ENCODE data around the gene CBX4. TPM values are rescaled to one million over a fixed set of nuclear protein-coding genes. Genes with fewer than 3 reads are reported as not detected.

Gene CBX4
- polyA plus RNA-seq, 1 donor = 10.0 TPM

- no peak for DNase-seq (ENCODE audit: low read depth)
Measured at GRCh38 chr17:79829004-79829403, 10.2 kb downstream of the CBX4 start.

DNA sequence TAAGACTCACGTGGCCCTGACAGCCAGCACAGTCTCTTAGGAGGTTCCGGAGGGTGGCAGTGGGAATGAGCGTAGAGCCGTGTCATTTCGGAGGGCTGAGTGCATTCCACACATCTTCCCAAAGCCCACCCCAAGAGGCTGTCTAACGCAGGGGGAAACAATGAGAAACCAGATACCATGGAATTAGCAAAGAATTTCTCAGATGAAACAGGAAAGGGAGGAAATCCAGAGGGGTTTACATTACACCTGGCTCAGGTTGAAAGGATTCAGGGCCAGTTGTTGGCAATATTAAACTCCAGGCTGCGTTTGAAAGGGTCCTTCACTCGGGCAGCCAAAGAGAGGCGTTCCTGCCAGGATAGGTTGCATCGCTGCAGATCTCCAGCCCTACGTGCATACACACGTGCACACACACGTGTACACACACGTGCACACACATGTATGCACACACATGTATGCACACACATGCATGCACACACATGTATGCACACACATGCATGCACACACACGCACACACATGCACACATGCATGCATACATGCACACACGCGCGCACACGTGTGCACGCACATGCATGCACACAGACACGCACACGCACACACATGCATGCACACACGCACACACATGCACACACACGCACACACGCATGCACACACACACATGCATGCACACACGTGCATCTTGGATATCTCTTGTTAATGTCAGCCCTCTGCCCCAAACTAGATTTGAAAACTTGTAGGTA, 12.2 kb downstream of the CBX4 start:
- no peak for DNase-seq (ENCODE audit: low read depth)

- DNase-seq (ENCODE audit: low read depth) = no peak
Measured at GRCh38 chr17:79826204-79826680, 13.0 kb downstream of the CBX4 start.

DNA sequence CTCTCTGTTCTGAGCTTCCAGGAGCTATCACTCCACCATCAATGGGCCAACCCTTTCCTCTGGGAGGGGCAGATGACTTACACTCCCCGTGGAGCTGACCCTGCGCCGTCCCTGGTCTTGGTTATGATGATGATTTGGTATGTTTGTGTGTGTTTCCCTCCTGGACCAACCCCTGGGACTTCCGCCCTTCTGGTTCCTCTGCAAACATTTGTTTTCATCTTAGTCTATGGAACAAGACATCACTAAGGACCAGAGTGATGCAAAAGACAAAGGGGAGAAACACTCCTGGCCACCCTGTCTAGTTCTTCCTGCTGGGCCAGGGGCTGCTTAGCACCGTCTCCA, 13.7 kb downstream of the CBX4 start:
- no peak for DNase-seq (ENCODE audit: low read depth)

DNA sequence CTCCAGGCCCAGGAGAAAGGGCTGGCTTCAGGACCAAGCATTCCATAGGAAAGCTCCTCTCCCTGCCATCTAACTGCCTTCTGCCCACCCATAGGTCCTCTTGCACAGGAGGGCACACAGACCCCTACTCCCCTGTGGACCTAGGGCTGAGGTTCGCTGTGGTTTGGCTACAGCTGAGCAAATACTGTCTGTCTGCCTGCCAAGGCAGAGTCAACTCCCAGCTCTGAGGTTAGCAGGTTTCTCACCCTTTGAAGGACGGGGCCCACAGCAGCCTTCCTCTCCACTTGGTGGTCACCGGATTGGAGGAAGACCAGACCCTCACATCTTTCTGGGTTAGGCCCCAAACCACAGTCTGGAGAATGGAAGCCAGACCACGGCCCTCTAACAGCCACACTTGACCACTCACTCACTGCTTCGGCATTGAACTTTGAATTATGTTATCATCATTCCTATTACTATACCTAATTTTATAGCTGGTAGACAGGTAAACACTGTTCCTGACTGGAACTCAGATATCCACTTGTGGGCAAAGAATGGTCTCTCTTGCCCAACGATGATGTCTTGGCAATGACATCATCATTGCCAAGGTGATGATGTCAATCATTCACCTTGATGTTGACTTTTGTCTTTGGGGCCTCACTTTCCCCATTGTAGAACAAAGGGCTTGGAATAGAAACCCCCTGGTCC, 14.2 kb downstream of the CBX4 start:
- DNase-seq (ENCODE audit: low read depth) = no peak

GRCh38 chr17:79824234-79824633, 15.0 kb downstream of the CBX4 start:
- no peak for DNase-seq (ENCODE audit: low read depth)

GRCh38 chr17:79822583-79823124, 16.6 kb downstream of the CBX4 start:
- no peak for DNase-seq (ENCODE audit: low read depth)

GRCh38 chr17:79821331-79822095, 17.7 kb downstream of the CBX4 start:
- DNase-seq (ENCODE audit: low read depth) = no peak

DNA sequence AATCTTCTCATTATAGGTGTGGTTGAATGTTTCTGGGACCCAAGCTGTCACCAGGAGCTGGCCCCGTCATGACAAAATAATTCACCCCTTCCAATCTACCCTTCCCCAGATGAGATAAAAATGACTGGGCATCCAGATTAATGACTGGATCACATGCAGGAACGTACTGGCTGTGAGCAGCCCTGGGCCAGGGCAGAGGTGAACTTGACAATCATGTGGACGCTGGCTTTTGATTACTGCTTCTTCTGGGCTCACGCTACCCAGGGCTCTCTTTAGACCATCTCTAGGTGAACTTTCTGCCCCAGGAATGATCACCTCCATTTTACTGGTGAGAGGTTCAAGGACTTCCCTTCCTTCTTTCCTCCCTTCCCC, 18.3 kb downstream of the CBX4 start:
- DNase-seq (ENCODE audit: low read depth) = no peak

DNA sequence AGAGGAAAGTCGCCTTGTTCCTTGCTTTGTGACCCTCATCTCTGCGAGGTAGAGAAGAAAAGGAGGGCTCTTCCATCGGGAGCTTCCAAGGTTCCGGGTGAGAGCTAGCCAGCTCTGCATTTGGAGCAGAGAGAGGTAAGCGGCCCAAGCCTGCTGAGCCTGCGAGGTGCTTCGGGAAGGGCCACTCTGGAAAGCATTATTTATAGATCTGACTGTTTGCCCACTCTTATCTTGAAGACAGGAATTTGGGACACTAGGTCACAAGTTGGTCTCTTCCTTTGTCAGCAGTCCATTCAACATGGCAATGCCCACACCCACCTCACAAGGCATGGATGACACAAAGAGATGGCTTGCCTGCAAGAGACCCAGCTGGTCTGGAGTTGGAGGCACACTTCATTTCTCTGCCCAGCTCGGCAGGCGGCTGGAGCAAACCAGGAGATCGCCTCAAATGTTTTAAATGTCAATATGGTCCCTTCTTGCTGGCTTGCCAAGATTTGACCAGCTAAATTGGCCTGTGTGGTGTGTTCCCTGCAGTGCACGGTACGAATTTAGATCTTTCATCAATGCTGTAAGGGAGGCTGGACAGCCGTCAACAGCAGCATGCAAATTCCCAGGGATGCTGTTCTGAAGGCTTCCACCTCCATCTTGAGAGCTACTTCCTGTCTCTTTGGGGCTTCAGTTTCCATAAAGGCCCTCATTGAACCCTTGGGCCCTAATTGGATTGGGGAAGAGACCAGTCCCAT, 19.5 kb downstream of the CBX4 start:
- DNase-seq (ENCODE audit: low read depth) = no peak

DNA sequence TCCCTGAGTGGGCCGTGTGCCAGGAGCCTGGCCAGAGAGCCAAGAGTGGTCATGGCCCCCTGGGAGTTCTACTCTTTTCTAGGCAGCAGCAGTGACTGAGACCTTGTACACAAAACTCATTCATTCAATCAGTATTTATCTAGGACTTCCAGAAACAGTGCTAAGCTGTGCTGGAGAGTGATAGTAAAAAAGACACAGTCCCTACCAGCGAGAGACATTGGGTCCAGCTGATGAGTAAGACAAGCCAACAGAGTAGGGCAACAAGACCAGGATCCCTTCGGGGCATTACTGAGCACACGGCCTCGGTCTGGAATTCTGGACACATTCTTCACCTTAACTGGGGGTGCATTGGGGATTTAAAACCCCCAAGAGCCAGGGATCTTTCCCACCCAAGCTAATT, 20.2 kb downstream of the CBX4 start:
- DNase-seq (ENCODE audit: low read depth) = no peak

GRCh38 chr17:79818026-79818758, 21.0 kb downstream of the CBX4 start:
- no peak for DNase-seq (ENCODE audit: low read depth)

DNA sequence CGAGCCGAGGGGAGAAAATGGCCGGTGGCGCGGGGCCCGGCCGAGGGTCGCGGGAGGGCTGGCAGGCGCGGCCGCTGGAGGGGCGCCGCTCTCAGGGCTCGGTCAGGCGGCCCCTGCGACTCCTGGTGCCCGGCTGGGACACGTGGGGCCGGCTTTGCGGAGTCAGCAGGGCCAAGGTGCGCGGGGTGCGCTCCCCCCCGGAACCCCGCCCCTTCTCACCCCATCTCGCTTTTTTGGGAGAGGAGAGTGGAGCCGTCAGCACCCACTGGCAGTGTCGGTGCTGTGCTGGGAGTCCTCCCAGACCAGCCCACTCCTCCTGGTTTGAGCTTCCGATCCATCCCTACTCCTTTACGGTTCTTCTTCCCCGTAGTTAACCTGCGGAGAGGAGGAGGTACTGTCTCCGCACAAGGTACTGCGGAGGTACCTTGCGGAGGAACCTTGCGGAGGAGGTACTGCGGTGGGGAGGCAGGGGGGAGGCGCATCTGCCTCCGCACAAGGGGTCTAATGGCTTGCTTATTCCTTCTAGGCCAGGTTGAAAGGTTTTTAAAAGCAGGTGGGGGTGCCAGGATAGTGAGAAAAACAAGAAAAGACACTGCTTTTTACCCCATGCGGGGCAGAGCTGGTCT, 23.3 kb downstream of the CBX4 start:
- DNase-seq (ENCODE audit: low read depth) = no peak

DNA sequence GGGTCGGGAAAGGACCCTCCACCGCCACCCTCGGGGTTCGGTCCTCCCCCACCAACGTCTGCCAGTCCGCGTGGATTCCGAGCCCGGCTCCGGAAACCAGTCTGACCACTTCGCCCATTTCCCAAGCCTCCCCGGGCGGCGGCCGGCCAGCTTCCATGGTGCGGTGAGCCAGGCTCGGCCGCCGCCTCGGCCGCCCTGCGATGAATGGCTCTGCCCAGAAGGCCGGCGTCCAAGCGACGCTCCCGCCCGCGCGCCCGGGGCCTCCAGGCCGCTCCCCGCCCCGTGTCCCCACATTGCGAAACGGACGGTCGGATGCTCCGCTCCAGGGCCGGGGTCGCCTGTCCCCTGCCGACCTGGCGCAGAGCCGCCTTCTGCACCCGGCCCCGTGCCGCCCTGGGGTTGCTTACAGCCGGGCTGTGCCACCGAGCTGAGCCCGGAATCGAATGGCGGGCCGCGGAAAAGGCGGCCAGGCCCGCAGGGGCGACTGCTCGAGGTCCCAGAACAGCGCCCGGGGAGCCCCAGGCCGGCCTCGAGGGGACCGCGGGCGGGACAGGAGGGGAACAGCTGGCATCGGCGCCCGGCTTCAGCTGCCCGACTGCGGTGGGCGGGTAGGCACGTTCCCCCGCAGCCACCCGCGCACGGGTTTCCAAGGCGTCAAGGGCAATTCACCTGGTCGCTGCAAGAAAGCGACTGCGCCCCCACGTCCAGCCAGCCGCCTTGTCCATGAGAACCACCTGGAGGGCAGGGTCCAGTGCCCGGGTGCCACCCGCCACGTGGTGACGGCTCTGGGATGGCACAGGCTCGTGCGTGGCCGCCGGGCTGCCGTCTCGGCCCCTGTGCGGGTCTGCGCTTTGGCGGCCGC, 24.0 kb downstream of the CBX4 start:
- no peak for DNase-seq (ENCODE audit: low read depth)

GRCh38 chr17:79814127-79814973, 24.9 kb downstream of the CBX4 start:
- no peak for DNase-seq (ENCODE audit: low read depth)

- DNase-seq (ENCODE audit: low read depth) = no peak
Measured at GRCh38 chr17:79813297-79814126, 25.7 kb downstream of the CBX4 start.

DNA sequence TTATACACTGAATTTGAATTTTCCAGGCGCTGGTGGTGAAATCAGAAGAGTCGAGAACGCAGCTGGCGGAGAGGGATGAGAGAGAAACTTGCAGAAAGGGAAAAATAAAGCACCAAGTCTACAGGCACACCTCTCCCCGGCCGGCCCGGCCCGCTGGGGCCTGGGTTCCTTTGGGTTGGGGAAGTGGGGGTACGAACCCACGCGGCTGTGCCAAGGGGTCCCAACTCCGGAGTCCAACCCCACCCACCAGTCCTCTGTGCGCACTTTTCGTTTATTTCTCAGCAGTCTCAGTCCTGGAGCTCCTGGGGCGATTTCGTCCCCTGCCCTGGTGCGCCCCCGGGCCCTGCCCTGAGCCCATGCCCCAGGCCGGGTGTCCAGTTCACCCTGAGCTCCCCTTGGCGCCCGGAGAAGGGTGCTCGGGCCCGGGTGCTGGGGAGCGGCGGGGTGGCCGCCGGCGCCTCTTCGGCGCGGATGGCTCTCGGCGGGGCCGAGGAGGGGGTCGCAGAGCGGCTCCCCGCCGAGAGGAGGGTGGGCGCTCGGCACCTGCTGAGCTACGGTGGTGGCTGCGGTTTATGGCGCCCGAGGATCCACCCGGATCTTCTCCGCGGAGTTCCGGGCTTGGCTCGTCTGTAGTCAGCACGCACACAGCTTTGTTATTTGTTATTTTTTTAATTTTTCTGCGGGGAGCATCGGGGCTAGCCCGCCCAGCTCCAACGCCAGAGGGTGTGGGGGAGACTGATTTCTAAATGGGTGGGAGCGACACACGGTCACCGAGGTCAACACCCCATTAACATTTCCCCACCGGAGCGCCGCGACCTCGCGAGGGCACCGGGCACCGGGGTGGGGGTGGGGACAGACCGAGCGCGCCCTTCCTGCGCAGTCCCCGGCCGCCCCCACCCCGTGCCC, 26.6 kb downstream of the CBX4 start:
- no peak for DNase-seq (ENCODE audit: low read depth)
